HepG2 (cell line): ENCODE measurements around the gene IFT172. TPM values are rescaled to one million over a fixed set of nuclear protein-coding genes. Genes with fewer than 3 reads are reported as not detected.
A peak's percentile ranks its signal among the peaks of the same experiment; 100 is the strongest.

ENCODE experiments used
- ATF7-NPFF ChIP-seq: sonication (generic); formaldehyde crosslinking; IDR thresholded peaks from 2 replicates; pipeline ENCODE4 v1.8.1; 2023; ENCODE audit warnings: mild to moderate bottlenecking, low read depth, missing genetic modification reagents, moderate library complexity
- EHMT2 ChIP-seq: fragments of 200-600 bp; sonication (generic); IDR thresholded peaks from 2 replicates; pipeline ENCODE4 v1.7.0; 2017; ENCODE audit warnings: antibody characterized with exemption, low read depth, low read length, borderline replicate concordance
- HDAC6 ChIP-seq: fragments of 200-600 bp; sonication (generic); IDR thresholded peaks from 2 replicates; pipeline ENCODE4 v1.7.0; 2017; ENCODE audit warnings: mild to moderate bottlenecking, antibody characterized with exemption, low read length, low read depth
- HNRNPUL1 ChIP-seq: fragments of 200-400 bp; formaldehyde crosslinking; IDR thresholded peaks from 2 replicates; pipeline ENCODE4 v1.6.1; 2017; ENCODE audit warnings: low read depth, mild to moderate bottlenecking, low read length, moderate library complexity
- KDM3A ChIP-seq: IDR thresholded peaks from 2 replicates; pipeline ENCODE4 v1.6.1; 2018; ENCODE audit warnings: low read depth, missing compliant biosample characterization
- KMT2A ChIP-seq: sonication (generic); formaldehyde crosslinking; IDR thresholded peaks from 2 replicates; pipeline ENCODE4 v1.4.0; 2020; ENCODE audit warnings: missing genetic modification reagents
- NFE2 ChIP-seq: sonication (generic); formaldehyde crosslinking; IDR thresholded peaks from 2 replicates; pipeline ENCODE4 v1.4.0; 2020; ENCODE audit warnings: missing genetic modification reagents
- NFKB2 ChIP-seq: sonication (generic); formaldehyde crosslinking; IDR thresholded peaks from 2 replicates; pipeline ENCODE4 v1.4.0; 2020; ENCODE audit warnings: missing genetic modification reagents, borderline replicate concordance
- NR2F6 ChIP-seq, 2 experiments: IDR thresholded peaks; 2 replicates each; pipeline ENCODE4 v1.6.1; 2016; ENCODE audit warnings: antibody characterized with exemption in 1 of 2, mild to moderate bottlenecking in 1 of 2
- PCBP2 ChIP-seq: fragments of 200-400 bp; formaldehyde crosslinking; optimal IDR thresholded peaks from 2 replicates; pipeline ENCODE3; 2018; ENCODE audit warnings: low read length, low read depth; ENCODE audit not compliant: poor library complexity, severe bottlenecking
- SRSF1 ChIP-seq: fragments of 200-400 bp; formaldehyde crosslinking; optimal IDR thresholded peaks from 2 replicates; pipeline ENCODE3; 2017; ENCODE audit warnings: mild to moderate bottlenecking, low read depth, low read length, moderate library complexity
- U2AF2 ChIP-seq: fragments of 200-400 bp; formaldehyde crosslinking; IDR thresholded peaks from 2 replicates; pipeline ENCODE4 v1.6.1; 2017; ENCODE audit warnings: low read depth, mild to moderate bottlenecking, low read length
- ZBTB42 ChIP-seq: sonication (generic); formaldehyde crosslinking; IDR thresholded peaks from 2 replicates; pipeline ENCODE4 v1.5.0; 2020; ENCODE audit warnings: mild to moderate bottlenecking, missing genetic modification reagents
- ZNF282 ChIP-seq: fragments of 450-650 bp; IDR thresholded peaks from 2 replicates; pipeline ENCODE4 v1.6.1; 2018; ENCODE audit not compliant: partially characterized antibody
- ZNF350 ChIP-seq: sonication (generic); formaldehyde crosslinking; IDR thresholded peaks from 2 replicates; pipeline ENCODE4 v1.4.0; 2020; ENCODE audit warnings: mild to moderate bottlenecking, low read depth, missing genetic modification reagents, borderline replicate concordance
- ZNF460 ChIP-seq: sonication (generic); formaldehyde crosslinking; IDR thresholded peaks from 2 replicates; pipeline ENCODE4 v1.5.1; 2020; ENCODE audit warnings: missing genetic modification reagents, mild to moderate bottlenecking, borderline replicate concordance
- ZNF605 ChIP-seq: sonication (generic); formaldehyde crosslinking; IDR thresholded peaks from 2 replicates; pipeline ENCODE4 v1.8.0; 2022; ENCODE audit warnings: mild to moderate bottlenecking, missing genetic modification reagents
- ZNF775 ChIP-seq: sonication (generic); formaldehyde crosslinking; IDR thresholded peaks from 2 replicates; pipeline ENCODE4 v1.4.0; 2020; ENCODE audit warnings: missing genetic modification reagents, mild to moderate bottlenecking, moderate library complexity, borderline replicate concordance
- polyA plus RNA-seq, 8 experiments: library from polyadenylated mRNA; depleted of rRNA in 3 of 8; stranded (reverse) in 7 of 8; unstranded in 1 of 8; fragments of >200 nt; fragmentation: Illumina TruSeq in 4 of 8; extraction: Trizol in 4 of 8; gene quantifications; 2 replicates each; pipeline versions ENCODE4 v1.2.1 to v1.2.3, GENCODE V29; 2011 to 2016; ENCODE audit warnings: low read depth in 4 of 8, missing spikeins in 1 of 8, mixed read lengths in 1 of 8; ENCODE audit not compliant: insufficient read depth in 1 of 8
- total RNA-seq, 5 experiments: library from RNA; depleted of rRNA; stranded (reverse); fragments of >200 nt; fragmentation: Illumina TruSeq; extraction: Trizol; gene quantifications; 2 replicates each; pipeline ENCODE4 v1.2.3, GENCODE V29; 2016; ENCODE audit warnings: low read depth in 1 of 5
- TF ChIP-seq, protein P1 (sequence below), 2 experiments: IDR thresholded peaks; 2 replicates each; pipeline ENCODE4 v1.6.1; 2011 to 2012; ENCODE audit warnings: low read length in 2 of 2, borderline replicate concordance in 1 of 2, low read depth in 1 of 2, mild to moderate bottlenecking in 1 of 2, moderate library complexity in 1 of 2
- TF ChIP-seq, protein P2 (sequence below): conservative IDR thresholded peaks from 2 replicates; pipeline ENCODE4 v1.6.1; 2018; ENCODE audit warnings: missing genetic modification reagents
- TF ChIP-seq, protein P3 (sequence below): sonication (generic); formaldehyde crosslinking; IDR thresholded peaks from 2 replicates; pipeline ENCODE4 v1.4.0; 2020; ENCODE audit warnings: mild to moderate bottlenecking, missing genetic modification reagents
- TF ChIP-seq, protein P4 (sequence below): sonication (generic); formaldehyde crosslinking; IDR thresholded peaks from 2 replicates; pipeline ENCODE4 v1.5.0; 2020; ENCODE audit warnings: missing genetic modification reagents

The IFT172 gene
- total and polyA plus RNA-seq, 2 of the 13 experiments (the other 11 are each of a cell fraction or from before 2014, with no cell fraction given) = 21.6 to 35.7 TPM

DNA sequence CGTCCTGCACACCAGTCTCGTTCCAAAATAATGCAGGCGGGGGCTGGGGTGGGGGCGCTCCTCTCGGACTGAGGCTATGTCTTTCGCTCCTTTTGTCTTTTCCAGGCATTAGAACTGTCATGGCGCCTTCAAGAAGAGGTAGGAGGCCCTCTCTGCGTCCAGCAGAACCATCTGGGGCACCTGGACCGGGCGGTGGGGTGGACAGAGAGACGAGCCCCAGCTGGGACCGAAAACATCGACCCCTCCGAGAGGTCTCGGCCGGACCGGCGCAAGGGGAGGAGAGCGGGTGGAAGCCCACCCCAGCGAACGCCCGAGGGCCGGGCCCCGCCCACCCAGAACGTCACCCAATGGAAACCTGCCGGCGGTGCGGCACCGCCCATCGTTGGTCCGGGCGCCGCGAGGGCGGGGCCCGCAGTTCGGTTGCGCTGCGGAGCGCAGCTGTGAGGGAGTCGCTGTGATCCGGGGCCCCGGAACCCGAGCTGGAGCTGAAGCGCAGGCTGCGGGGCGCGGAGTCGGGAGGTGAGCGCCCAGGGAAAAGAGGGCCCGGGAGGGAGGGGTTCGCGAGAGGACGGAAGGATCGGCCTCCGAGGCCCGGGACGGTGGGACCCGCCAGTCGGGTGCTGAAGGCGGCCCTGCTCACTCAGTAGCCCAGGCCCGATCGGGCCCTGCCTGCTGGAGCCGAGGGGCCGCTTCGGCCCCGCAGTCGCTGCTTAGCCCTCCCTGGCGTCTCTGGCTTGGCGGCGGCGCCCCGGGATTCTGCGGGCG, 61.1 kb downstream of the IFT172 start, which contains the start of gene NRBP1 (continued):
- TF ChIP-seq ZBTB42 (CRISPR knock-in tag) = peak; percentile 61; the same call in 1 of the 2 replicates
- no peak for TF ChIP-seq ZNF775 (CRISPR knock-in tag)
- TF ChIP-seq HNRNPUL1 = peak; percentile 37; the same call in 1 of the 2 replicates
- TF ChIP-seq, protein P1, sequence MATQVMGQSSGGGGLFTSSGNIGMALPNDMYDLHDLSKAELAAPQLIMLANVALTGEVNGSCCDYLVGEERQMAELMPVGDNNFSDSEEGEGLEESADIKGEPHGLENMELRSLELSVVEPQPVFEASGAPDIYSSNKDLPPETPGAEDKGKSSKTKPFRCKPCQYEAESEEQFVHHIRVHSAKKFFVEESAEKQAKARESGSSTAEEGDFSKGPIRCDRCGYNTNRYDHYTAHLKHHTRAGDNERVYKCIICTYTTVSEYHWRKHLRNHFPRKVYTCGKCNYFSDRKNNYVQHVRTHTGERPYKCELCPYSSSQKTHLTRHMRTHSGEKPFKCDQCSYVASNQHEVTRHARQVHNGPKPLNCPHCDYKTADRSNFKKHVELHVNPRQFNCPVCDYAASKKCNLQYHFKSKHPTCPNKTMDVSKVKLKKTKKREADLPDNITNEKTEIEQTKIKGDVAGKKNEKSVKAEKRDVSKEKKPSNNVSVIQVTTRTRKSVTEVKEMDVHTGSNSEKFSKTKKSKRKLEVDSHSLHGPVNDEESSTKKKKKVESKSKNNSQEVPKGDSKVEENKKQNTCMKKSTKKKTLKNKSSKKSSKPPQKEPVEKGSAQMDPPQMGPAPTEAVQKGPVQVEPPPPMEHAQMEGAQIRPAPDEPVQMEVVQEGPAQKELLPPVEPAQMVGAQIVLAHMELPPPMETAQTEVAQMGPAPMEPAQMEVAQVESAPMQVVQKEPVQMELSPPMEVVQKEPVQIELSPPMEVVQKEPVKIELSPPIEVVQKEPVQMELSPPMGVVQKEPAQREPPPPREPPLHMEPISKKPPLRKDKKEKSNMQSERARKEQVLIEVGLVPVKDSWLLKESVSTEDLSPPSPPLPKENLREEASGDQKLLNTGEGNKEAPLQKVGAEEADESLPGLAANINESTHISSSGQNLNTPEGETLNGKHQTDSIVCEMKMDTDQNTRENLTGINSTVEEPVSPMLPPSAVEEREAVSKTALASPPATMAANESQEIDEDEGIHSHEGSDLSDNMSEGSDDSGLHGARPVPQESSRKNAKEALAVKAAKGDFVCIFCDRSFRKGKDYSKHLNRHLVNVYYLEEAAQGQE (IDR thresholded peaks at IDR 0.05; ENCODE audit: borderline replicate concordance in 1 of 2, low read depth in 1 of 2, low read length in 2 of 2) = peak in 1 of 2 experiments; percentile 49; a peak in 1 of 4 replicates
- TF ChIP-seq U2AF2 = no peak
- TF ChIP-seq KMT2A = peak; percentile 91
- TF ChIP-seq ZNF350 (CRISPR knock-in tag) = peak; percentile 83; the same call in 1 of the 2 replicates
- peak; percentile 97 for TF ChIP-seq SRSF1
- TF ChIP-seq, protein P2, sequence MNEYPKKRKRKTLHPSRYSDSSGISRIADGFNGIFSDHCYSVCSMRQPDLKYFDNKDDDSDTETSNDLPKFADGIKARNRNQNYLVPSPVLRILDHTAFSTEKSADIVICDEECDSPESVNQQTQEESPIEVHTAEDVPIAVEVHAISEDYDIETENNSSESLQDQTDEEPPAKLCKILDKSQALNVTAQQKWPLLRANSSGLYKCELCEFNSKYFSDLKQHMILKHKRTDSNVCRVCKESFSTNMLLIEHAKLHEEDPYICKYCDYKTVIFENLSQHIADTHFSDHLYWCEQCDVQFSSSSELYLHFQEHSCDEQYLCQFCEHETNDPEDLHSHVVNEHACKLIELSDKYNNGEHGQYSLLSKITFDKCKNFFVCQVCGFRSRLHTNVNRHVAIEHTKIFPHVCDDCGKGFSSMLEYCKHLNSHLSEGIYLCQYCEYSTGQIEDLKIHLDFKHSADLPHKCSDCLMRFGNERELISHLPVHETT (CRISPR knock-in tag) = peak; percentile 82
- TF ChIP-seq HDAC6 = no peak
- 0 out of 2 replicates have a peak, but pooled peaks have one; percentile 11 for TF ChIP-seq NFE2 (CRISPR knock-in tag)
- peak; percentile 64; the same call in 1 of the 2 replicates for TF ChIP-seq ATF7-NPFF (CRISPR knock-in tag)
- no peak for TF ChIP-seq PCBP2
- peak; percentile 98 for TF ChIP-seq KDM3A (CRISPR knock-in tag)
- TF ChIP-seq, protein P3, sequence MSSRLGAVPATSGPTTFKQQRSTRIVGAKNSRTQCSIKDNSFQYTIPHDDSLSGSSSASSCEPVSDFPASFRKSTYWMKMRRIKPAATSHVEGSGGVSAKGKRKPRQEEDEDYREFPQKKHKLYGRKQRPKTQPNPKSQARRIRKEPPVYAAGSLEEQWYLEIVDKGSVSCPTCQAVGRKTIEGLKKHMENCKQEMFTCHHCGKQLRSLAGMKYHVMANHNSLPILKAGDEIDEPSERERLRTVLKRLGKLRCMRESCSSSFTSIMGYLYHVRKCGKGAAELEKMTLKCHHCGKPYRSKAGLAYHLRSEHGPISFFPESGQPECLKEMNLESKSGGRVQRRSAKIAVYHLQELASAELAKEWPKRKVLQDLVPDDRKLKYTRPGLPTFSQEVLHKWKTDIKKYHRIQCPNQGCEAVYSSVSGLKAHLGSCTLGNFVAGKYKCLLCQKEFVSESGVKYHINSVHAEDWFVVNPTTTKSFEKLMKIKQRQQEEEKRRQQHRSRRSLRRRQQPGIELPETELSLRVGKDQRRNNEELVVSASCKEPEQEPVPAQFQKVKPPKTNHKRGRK (CRISPR knock-in tag) = no peak
- TF ChIP-seq, protein P4, sequence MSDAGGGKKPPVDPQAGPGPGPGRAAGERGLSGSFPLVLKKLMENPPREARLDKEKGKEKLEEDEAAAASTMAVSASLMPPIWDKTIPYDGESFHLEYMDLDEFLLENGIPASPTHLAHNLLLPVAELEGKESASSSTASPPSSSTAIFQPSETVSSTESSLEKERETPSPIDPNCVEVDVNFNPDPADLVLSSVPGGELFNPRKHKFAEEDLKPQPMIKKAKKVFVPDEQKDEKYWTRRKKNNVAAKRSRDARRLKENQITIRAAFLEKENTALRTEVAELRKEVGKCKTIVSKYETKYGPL (CRISPR knock-in tag) = peak; percentile 73; the same call in 1 of the 2 replicates
- peak; percentile 67 for TF ChIP-seq ZNF605 (CRISPR knock-in tag)
- no peak for TF ChIP-seq ZNF282
- peak; percentile 46; the same call in 1 of the 2 replicates for TF ChIP-seq ZNF460 (CRISPR knock-in tag)
- peak; percentile 94 for TF ChIP-seq NFKB2 (CRISPR knock-in tag)
- TF ChIP-seq NR2F6 (IDR thresholded peaks at IDR 0.05) = peak; percentile 27; the same call in 1 of the 2 replicates
- peak; percentile 28; the same call in 1 of the 2 replicates for TF ChIP-seq NR2F6 (CRISPR knock-in tag; IDR thresholded peaks at IDR 0.05)
- no peak for TF ChIP-seq EHMT2
